ENCODE measurements around the gene FBXO21. TPM values are rescaled to one million over a fixed set of nuclear protein-coding genes. Genes with fewer than 3 reads are reported as not detected.

FBXO21 gene
- total RNA-seq, 2 experiments from 2014 or later = 21.5 to 26.0 TPM

GRCh38 chr12:117134721-117135120 lies 55.5 kb downstream of the FBXO21 start:
- Mint-ChIP-seq H3K9me3 (no peaks in the 10 kb centered on the region), H3K27ac (peak overlapping the region; percentile 49), H3K36me3 (ENCODE audit: low read depth) (no peaks in the 10 kb centered on the region), H3K4me3 (no peak overlapping the region), H3K4me1 (ENCODE audit: low read depth) (peaks cover 18% of the 10 kb centered on the region), H3K27me3 (no peaks in the 10 kb centered on the region)
- CTCF ChIA-PET = interaction anchor here (1.1 to 1.6 kb wide), 4 partner anchors 15 to 431 kb away, joined by 3 to 7 read pairs (median 4); no protein-coding TSS in a partner anchor
- ATAC-seq (no peak), DNase-seq (no peak)
- POLR2A ChIA-PET = interaction anchor here (0.7 to 1.7 kb wide), 3 partner anchors 47 to 578 kb away, joined by 3 to 6 read pairs (median 3); no protein-coding TSS in a partner anchor
- TF ChIP-seq, protein P1, sequence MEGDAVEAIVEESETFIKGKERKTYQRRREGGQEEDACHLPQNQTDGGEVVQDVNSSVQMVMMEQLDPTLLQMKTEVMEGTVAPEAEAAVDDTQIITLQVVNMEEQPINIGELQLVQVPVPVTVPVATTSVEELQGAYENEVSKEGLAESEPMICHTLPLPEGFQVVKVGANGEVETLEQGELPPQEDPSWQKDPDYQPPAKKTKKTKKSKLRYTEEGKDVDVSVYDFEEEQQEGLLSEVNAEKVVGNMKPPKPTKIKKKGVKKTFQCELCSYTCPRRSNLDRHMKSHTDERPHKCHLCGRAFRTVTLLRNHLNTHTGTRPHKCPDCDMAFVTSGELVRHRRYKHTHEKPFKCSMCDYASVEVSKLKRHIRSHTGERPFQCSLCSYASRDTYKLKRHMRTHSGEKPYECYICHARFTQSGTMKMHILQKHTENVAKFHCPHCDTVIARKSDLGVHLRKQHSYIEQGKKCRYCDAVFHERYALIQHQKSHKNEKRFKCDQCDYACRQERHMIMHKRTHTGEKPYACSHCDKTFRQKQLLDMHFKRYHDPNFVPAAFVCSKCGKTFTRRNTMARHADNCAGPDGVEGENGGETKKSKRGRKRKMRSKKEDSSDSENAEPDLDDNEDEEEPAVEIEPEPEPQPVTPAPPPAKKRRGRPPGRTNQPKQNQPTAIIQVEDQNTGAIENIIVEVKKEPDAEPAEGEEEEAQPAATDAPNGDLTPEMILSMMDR (IDR thresholded peaks at IDR 0.05) = no peak
- intact Hi-C loops (cut with micrococcal nuclease) = loop anchor here (10.0 kb wide), 2 partner anchors 210 to 400 kb away; partner anchors contain the start of genes RNFT2 and SPRING1

- Mint-ChIP-seq H3K36me3 (ENCODE audit: low read depth) (no peaks in the 10 kb centered on the region), H3K27me3 (no peaks in the 10 kb centered on the region), H3K9me3 (no peaks in the 10 kb centered on the region), H3K27ac (peak overlapping the region; percentile 88), H3K4me1 (ENCODE audit: low read depth) (peaks cover 18% of the 10 kb centered on the region), H3K4me3 (peak overlapping the region; percentile 23)
- DNase-seq (peak; percentile 87), ATAC-seq (peak; percentile 88)
- TF ChIP-seq, protein P1 (IDR thresholded peaks at IDR 0.05) = no peak
- CTCF ChIA-PET = interaction anchor here (1.0 to 1.4 kb wide), 5 partner anchors 14 to 431 kb away, joined by 3 to 6 read pairs (median 3); no protein-coding TSS in a partner anchor
- POLR2A ChIA-PET = interaction anchor here (0.7 to 1.7 kb wide), 4 partner anchors 35 to 577 kb away, joined by 3 to 6 read pairs (median 3); partner anchors contain the start of gene TESC
- intact Hi-C loops (cut with micrococcal nuclease) = loop anchor here (10.0 kb wide), 2 partner anchors 209 to 399 kb away; partner anchors contain the start of genes RNFT2 and SPRING1
Measured at GRCh38 chr12:117134059-117134458, 56.2 kb downstream of the FBXO21 start.

DNA sequence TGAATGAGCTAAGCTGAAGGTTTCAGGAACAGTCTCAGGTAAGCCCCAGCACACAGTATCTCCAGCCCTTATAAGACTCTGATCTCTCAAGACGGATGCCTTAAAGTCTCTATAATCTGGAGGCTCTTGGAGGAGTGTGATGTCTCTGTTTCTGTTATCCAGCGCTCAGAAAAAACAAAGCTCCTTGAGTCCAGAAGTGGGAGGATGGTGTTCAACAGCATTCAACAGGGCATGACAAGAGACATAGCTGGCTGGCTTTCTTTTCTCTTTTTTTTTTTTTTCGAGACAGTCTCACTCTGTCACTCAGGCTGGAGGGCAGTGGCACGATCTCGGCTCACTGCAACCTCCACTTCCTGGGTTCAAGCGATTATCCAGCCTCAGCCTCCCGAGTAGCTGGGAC lies 59.5 kb downstream of the FBXO21 start:
- Mint-ChIP-seq H3K36me3 (ENCODE audit: low read depth) (no peaks in the 10 kb centered on the region), H3K9me3 (peaks cover 8% of the 10 kb centered on the region), H3K4me3 (no peak overlapping the region), H3K27ac (no peak overlapping the region), H3K4me1 (ENCODE audit: low read depth) (peaks cover 16% of the 10 kb centered on the region), H3K27me3 (no peaks in the 10 kb centered on the region)
- no peak for DNase-seq
- TF ChIP-seq, protein P1 (IDR thresholded peaks at IDR 0.05) = no peak
- intact Hi-C loops (cut with micrococcal nuclease) = loop anchor here (10.0 kb wide), 2 partner anchors 206 to 396 kb away; partner anchors contain the start of genes RNFT2 and SPRING1
- ChIA-PET CTCF (interaction anchor here (1.2 to 3.7 kb wide), 4 partner anchors 11 to 421 kb away, joined by 4 to 40 read pairs (median 8); no protein-coding TSS in a partner anchor), POLR2A (interaction anchor here (1.1 to 1.7 kb wide), 5 partner anchors 11 to 156 kb away, joined by 3 to 5 read pairs (median 4); no protein-coding TSS in a partner anchor)
- ATAC-seq = no peak

- Mint-ChIP-seq H3K4me1 (ENCODE audit: low read depth) (peaks cover 21% of the 10 kb centered on the region), H3K27ac (no peak overlapping the region), H3K27me3 (no peaks in the 10 kb centered on the region), H3K36me3 (ENCODE audit: low read depth) (no peaks in the 10 kb centered on the region), H3K4me3 (no peak overlapping the region), H3K9me3 (peaks cover 8% of the 10 kb centered on the region)
- no peak for DNase-seq
- CTCF ChIA-PET = interaction anchor here (0.9 to 3.7 kb wide), 4 partner anchors 9 to 420 kb away, joined by 3 to 40 read pairs (median 8); partner anchors contain the start of gene TESC
- intact Hi-C loops (cut with micrococcal nuclease) = no loop called here
- TF ChIP-seq, protein P1 (IDR thresholded peaks at IDR 0.05) = no peak
- POLR2A ChIA-PET = interaction anchor here (1.7 kb wide), 1 partner anchor 33 kb away, joined by 4 read pairs; no protein-coding TSS in a partner anchor
- ATAC-seq = no peak
Measured at GRCh38 chr12:117129391-117129790, 60.9 kb downstream of the FBXO21 start.
